RWPE2 (cell line): ENCODE data around the gene RGS6.
"Not testable (repeated sequence)": the region's sequence is repeated elsewhere in the genome, so short reads cannot be mapped to it uniquely, and the experiment has no call there.

Experiments used
- ATAC-seq: fragments of 200-7000 bp; cut with Tn5 transposase; 3 replicates; pipeline ENCODE4 v1.9.1; 2021; ENCODE audit warnings: low read depth
- DNase-seq: peaks from one replicate; pipeline ENCODE4 v3.0.0-alpha.2; 2020; ENCODE audit warnings: low spot score
- H3K27ac ChIP-seq: fragments of 450-650 bp; 2 replicates; pipeline ENCODE4 v1.5.1; 2017; ENCODE audit warnings: mild to moderate bottlenecking; ENCODE audit not compliant: poor library complexity, severe bottlenecking
- H3K27me3 ChIP-seq: fragments of 250-450 bp; sonication (Bioruptor Pico); 2 replicates; pipeline ENCODE4 v1.5.1; 2021; ENCODE audit warnings: mild to moderate bottlenecking, moderate library complexity; ENCODE audit not compliant: insufficient read depth, poor library complexity, severe bottlenecking
- H3K36me3 ChIP-seq: fragments of 250-450 bp; sonication (Bioruptor Pico); 2 replicates; pipeline ENCODE4 v1.5.1; 2020; ENCODE audit warnings: low read depth, mild to moderate bottlenecking, moderate library complexity
- H3K4me1 ChIP-seq: fragments of 250-450 bp; sonication (Bioruptor Pico); 2 replicates; pipeline ENCODE4 v1.5.1; 2021; ENCODE audit warnings: mild to moderate bottlenecking, moderate library complexity; ENCODE audit not compliant: insufficient read depth, poor library complexity, severe bottlenecking
- H3K4me3 ChIP-seq: fragments of 250-450 bp; sonication (Bioruptor Pico); 2 replicates; pipeline ENCODE4 v1.5.1; 2021; ENCODE audit warnings: mild to moderate bottlenecking, moderate library complexity; ENCODE audit not compliant: severe bottlenecking
- H3K9me3 ChIP-seq: fragments of 250-450 bp; sonication (Bioruptor Pico); 2 replicates; pipeline ENCODE4 v1.5.1; 2021; ENCODE audit warnings: mild to moderate bottlenecking, moderate library complexity; ENCODE audit not compliant: severe bottlenecking
- TF ChIP-seq, protein P1 (sequence below): fragments of 450-650 bp; IDR thresholded peaks from one replicate; pipeline ENCODE4 v1.5.1; 2017; ENCODE audit warnings: mild to moderate bottlenecking, moderate library complexity; ENCODE audit not compliant: poor library complexity, severe bottlenecking

Gene RGS6

DNA sequence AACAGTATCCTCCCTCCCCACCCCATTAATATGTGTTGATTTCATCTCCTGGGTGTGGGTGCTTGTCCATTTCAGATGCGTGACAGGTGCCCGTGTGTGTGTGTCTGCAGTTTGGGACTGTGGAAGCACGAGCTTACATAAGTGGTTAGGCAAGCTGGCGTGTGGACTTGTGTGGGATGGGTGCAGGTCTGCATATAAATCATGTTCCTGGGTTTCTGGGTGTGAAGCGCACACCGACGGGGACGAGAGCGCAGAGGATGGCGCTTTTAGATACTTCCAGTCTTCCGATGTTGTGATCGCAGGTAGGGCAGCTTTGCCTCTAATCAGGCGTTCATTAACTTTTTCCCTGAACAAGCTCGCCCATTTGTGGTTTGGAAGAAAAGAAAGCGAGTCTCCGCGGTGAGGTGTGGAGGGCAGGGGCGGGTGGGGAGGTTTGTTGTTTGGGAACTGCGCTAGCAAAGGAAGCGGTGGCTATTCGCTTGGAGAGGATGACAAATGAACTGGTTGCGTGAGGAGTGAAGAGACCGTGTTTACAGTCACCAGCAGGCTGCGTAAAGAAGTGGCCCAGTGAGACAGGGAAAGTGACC lies 865 bp downstream of the RGS6 start:
- H3K27ac ChIP-seq: no peak overlapping the region
- H3K9me3 ChIP-seq: no peaks in the 10 kb centered on the region
- H3K27me3 ChIP-seq: peaks cover 57% of the 10 kb centered on the region
- no peaks in the 10 kb centered on the region for H3K36me3 ChIP-seq
- ATAC-seq (0 out of 3 replicates have a peak, but pooled peaks have one; percentile 11), DNase-seq (no peak)
- TF ChIP-seq, protein P1, sequence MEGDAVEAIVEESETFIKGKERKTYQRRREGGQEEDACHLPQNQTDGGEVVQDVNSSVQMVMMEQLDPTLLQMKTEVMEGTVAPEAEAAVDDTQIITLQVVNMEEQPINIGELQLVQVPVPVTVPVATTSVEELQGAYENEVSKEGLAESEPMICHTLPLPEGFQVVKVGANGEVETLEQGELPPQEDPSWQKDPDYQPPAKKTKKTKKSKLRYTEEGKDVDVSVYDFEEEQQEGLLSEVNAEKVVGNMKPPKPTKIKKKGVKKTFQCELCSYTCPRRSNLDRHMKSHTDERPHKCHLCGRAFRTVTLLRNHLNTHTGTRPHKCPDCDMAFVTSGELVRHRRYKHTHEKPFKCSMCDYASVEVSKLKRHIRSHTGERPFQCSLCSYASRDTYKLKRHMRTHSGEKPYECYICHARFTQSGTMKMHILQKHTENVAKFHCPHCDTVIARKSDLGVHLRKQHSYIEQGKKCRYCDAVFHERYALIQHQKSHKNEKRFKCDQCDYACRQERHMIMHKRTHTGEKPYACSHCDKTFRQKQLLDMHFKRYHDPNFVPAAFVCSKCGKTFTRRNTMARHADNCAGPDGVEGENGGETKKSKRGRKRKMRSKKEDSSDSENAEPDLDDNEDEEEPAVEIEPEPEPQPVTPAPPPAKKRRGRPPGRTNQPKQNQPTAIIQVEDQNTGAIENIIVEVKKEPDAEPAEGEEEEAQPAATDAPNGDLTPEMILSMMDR: no peak
- no peaks in the 10 kb centered on the region for H3K4me1 ChIP-seq
- no peak overlapping the region for H3K4me3 ChIP-seq

DNA sequence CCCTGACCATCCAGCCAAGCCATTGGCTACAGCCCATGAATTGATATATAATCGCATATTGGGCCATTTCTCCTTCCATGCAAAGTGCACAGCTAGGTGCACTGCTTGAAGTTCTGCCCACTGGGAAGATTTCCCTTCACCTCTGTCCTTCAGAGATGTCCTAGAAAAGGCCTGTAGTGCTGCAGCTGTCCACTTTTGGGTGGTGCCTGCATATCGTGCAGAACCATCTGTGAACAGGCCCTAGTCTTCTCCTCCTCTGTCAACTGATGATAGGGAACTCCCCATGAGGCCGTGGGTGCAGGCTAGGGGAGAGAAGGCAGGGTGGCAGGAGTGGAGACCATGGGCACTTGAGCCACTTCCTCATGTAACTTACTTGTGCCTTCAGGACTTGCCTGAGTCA lies 6.0 kb downstream of the RGS6 start:
- H3K9me3 ChIP-seq, H3K4me1 ChIP-seq, DNase-seq, H3K27ac ChIP-seq, ATAC-seq, H3K36me3 ChIP-seq, H3K4me3 ChIP-seq: not testable (repeated sequence)
- peaks cover 27% of the 10 kb centered on the region for H3K27me3 ChIP-seq

DNA sequence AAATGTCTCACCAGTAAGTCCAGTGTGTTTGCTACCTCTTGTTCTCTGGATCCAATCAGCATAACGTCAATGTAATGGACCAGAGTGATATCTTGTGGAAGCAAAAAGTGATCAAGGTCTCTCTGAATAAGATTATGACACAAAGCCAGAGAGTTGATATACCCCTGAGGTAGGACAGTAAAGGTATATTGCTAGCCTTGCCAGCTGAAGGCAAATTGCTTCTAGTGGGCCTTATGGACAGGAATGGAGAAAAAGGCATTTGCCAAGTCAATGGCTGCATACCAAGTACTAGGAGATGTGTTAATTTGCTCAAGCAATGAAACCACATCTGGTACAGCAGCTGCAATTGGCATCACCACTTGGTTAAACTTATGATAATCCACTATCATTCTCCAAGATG lies 7.1 kb downstream of the RGS6 start:
- DNase-seq, H3K36me3 ChIP-seq, ATAC-seq, H3K4me3 ChIP-seq, H3K9me3 ChIP-seq, H3K4me1 ChIP-seq, H3K27ac ChIP-seq: not testable (repeated sequence)
- peaks cover 16% of the 10 kb centered on the region for H3K27me3 ChIP-seq

DNA sequence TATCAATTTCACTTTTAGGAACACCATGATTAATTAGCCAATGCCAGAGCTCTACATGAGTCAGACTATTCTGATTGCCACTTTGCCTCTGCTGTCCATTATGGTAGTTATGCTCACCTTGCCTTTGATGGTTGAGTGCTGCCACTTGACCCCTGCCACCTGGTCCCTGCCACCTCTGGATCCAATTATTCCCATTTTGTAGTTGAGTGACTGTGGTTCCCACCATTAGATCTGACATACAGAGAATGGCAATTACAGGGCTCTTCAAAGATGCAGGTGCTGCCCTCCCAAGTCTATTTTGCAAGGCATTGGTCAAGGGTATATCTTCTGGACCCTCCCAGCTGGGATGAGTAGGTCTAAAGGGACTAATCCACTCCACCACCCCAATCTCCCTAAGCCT lies 8.3 kb downstream of the RGS6 start:
- not testable (repeated sequence) for H3K4me1 ChIP-seq, H3K4me3 ChIP-seq, H3K27me3 ChIP-seq, H3K27ac ChIP-seq, H3K36me3 ChIP-seq, ATAC-seq, H3K9me3 ChIP-seq, DNase-seq

DNA sequence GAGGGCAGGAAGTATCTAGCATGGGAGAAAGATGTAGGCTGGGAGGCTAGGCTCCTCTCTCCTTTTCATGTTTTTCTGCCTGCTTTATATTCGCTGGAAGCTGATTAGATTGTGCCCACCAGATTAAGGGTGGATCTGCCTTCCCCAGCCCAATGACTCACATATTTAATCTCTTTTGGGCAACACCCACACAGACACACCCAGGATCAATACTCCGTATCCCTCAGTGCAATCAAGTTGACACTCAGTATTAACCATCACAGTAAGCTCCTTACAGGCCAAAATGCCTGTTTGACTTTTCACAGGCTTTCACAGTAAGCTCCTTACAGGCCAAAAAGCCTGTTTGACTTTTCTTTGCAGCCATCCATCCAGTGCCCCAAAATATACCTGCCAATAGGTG lies 9.4 kb downstream of the RGS6 start:
- not testable (repeated sequence) for H3K4me1 ChIP-seq, H3K4me3 ChIP-seq, H3K36me3 ChIP-seq, H3K9me3 ChIP-seq, ATAC-seq, H3K27me3 ChIP-seq, DNase-seq, H3K27ac ChIP-seq

DNA sequence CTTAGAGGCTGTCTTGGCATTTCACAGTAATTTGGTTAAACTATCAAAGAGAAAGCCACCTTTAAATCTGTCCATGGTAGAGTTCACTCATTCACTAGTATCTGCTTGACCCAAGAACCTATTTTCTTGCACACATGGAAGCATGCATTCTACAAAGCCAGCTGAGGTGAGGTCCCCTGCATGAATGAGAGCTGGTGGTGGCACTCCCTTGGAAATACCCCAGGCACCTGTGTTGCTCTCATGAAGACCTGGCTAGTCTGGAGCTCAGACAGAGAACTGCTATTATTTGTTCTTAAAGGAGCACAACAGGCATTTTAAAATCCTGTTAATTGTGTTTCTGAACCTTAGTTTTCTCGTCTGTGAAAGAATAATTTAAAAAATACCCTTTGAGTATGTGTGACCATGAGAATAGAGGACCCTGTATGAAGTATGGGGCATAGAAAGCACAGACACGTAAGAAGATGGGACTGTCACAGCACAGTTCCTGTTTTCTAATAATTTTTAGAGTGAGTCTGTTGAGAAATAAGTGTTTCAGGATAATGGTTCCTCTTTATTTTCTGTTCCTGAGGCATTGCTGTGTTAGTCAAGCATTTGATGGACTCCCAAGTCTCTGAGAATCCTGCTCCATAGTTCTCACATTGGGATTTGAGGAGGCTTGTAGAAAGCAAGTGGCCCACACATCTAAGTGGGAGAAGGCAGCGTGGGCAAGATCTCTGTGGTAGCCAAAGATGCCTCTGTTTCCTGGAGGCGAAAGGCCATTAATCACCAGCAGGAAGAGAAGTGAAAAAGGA lies 10.9 kb downstream of the RGS6 start:
- TF ChIP-seq, protein P1: no peak
- no peak for DNase-seq

DNA sequence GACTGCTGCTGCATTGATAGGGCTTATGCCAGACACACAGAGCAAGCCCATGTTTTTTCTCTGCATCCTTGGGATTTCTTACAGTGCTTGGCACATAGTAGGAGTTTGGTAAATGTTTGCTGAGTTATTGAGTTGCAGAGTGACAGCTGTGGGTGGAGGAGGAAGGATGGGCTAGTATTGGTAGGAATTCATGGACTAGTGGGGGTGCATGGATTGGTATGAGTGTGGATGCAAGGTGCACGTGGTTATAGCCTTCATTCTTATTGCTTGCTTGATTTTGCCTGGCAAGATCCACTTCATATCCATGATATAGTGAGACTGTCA lies 11.4 kb downstream of the RGS6 start:
- ATAC-seq (no peak), DNase-seq (no peak)
- no peaks in the 10 kb centered on the region for H3K36me3 ChIP-seq
- H3K27ac ChIP-seq: no peak overlapping the region
- H3K4me1 ChIP-seq: no peaks in the 10 kb centered on the region
- TF ChIP-seq, protein P1: no peak
- H3K9me3 ChIP-seq: no peaks in the 10 kb centered on the region
- no peak overlapping the region for H3K4me3 ChIP-seq
- H3K27me3 ChIP-seq: peaks cover 8% of the 10 kb centered on the region

More for the DNA sequence above, 10.9 kb downstream of the RGS6 start:
- Histone ChIP-seq H3K27me3 (peaks cover 8% of the 10 kb centered on the region), H3K4me3 (no peak overlapping the region), H3K4me1 (no peaks in the 10 kb centered on the region), H3K36me3 (no peaks in the 10 kb centered on the region), H3K9me3 (no peaks in the 10 kb centered on the region), H3K27ac (no peak overlapping the region)
- no peak for ATAC-seq
